Activated naive CD8-positive, alpha-beta T cell (primary cell): ENCODE data around the gene CRYM.
A peak's percentile ranks its signal among the peaks of the same experiment; 100 is the strongest.
"Not testable (repeated sequence)": the region's sequence is repeated elsewhere in the genome, so short reads cannot be mapped to it uniquely, and the experiment has no call there.

Source experiments
- H3K27ac Mint-ChIP-seq: one replicate; pipeline ENCODE4 v1.8.0; 2021; ENCODE audit warnings: mixed read lengths
- H3K27me3 Mint-ChIP-seq: one replicate; pipeline ENCODE4 v1.8.0; 2021; ENCODE audit warnings: mixed read lengths
- H3K36me3 Mint-ChIP-seq: one replicate; pipeline ENCODE4 v1.8.0; 2021; ENCODE audit warnings: mixed read lengths
- H3K4me1 Mint-ChIP-seq: one replicate; pipeline ENCODE4 v1.8.0; 2021; ENCODE audit warnings: low read depth, mixed read lengths
- H3K4me3 Mint-ChIP-seq: one replicate; pipeline ENCODE4 v1.8.0; 2021; ENCODE audit warnings: mild to moderate bottlenecking, mixed read lengths
- H3K9me3 Mint-ChIP-seq: one replicate; pipeline ENCODE4 v1.8.0; 2021; ENCODE audit warnings: low read depth, mixed read lengths

Gene CRYM

DNA sequence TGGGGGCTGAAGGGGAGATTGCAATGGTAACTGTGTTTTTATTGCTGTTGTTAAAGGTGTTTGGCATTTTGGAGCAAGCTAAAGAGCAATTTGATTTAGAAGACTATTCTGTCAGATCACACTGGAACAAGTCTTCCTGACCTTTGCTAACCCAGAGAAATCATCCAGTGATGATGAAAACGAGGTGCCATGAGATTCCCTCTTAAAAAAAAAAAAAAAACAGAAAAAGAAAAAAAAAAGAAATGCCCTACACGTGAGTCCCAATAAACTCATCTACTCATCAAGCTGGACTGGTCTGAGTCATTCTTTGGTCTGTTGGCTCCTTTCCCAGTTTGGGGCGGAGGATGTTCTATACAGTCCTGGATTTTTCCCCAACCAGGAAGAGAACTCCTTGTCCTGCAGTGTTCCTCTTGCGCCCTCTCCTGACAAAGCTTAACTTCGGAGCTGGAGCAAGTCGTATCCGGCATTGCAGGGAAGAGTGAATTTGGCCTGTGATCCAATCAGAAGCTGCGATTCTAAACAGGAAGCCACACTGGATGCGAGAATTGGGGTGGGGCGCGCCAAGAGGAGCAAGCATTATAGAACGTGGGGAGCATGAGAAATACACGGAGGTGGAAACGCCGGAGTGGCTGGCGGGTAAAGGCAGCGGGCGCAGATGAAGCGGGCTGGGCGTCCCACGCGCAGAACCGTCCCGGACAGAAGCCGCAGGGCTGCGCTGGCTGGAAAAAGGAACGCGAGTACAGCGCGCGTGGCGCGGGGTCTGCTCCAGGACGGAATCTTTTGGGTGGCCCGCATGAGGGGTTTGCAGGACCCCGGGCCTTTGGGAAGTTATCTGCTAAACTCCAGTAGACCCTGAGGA lies 22.4 kb upstream of the CRYM start:
- no peaks in the 10 kb centered on the region for H3K9me3 Mint-ChIP-seq
- H3K4me3 Mint-ChIP-seq, result peak overlapping the region; percentile 89
- H3K4me1 Mint-ChIP-seq, result peaks cover 26% of the 10 kb centered on the region
- H3K36me3 Mint-ChIP-seq, result no peaks in the 10 kb centered on the region
- peak overlapping the region; percentile 64 for H3K27ac Mint-ChIP-seq
- H3K27me3 Mint-ChIP-seq, result peaks cover 18% of the 10 kb centered on the region

DNA sequence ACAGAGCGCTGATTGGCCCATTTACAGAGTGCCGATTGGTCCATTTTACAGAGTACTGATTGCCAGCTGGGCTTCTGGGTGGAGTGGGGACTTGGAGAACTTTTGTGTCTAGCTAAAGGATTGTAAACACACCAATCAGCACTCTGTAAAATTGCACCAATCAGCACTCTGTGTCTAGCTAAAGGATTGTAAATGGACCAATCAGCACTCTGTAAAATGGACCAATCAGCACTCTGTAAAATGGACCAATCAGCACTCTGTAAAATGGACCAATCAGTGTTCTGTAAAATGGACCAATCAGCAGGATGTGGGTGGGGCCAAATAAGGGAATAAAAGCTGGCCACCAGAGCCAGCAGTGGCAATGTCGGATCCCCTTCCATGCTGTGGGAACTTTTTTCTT lies 11.7 kb upstream of the CRYM start:
- not testable (repeated sequence) for H3K27ac Mint-ChIP-seq, H3K4me1 Mint-ChIP-seq, H3K9me3 Mint-ChIP-seq, H3K4me3 Mint-ChIP-seq, H3K36me3 Mint-ChIP-seq
- H3K27me3 Mint-ChIP-seq, result peaks cover 21% of the 10 kb centered on the region

GRCh38 chr16:21285314-21285713 lies 7.2 kb upstream of the CRYM start:
- H3K4me3 Mint-ChIP-seq, result no peak overlapping the region
- H3K27me3 Mint-ChIP-seq, result peaks cover 35% of the 10 kb centered on the region
- peaks cover 14% of the 10 kb centered on the region for H3K9me3 Mint-ChIP-seq
- no peaks in the 10 kb centered on the region for H3K36me3 Mint-ChIP-seq
- H3K27ac Mint-ChIP-seq, result no peak overlapping the region
- H3K4me1 Mint-ChIP-seq, result peaks cover 5% of the 10 kb centered on the region

DNA sequence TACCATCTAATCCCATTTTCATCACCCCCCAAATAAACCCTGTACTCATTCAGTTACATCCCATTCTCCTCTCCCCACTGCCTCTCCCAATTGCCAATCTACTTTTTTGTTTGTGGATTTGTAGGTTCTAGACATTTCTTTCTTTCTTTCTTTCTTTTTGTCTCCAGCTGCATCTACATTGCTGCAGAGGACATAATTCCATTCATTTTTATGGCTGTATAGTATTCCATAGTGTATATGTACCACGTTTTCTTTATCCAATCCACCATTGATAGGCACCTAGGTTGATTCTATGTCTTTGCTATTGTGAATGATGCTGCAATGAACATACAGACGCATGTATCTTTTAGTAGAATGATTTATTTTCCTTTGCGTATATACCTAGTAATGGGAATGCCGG lies 6.3 kb upstream of the CRYM start:
- Mint-ChIP-seq H3K4me1 (peaks cover 5% of the 10 kb centered on the region), H3K4me3 (peak overlapping the region; percentile 3), H3K36me3 (no peaks in the 10 kb centered on the region), H3K27me3 (peaks cover 39% of the 10 kb centered on the region), H3K27ac (no peak overlapping the region), H3K9me3 (peaks cover 14% of the 10 kb centered on the region)

DNA sequence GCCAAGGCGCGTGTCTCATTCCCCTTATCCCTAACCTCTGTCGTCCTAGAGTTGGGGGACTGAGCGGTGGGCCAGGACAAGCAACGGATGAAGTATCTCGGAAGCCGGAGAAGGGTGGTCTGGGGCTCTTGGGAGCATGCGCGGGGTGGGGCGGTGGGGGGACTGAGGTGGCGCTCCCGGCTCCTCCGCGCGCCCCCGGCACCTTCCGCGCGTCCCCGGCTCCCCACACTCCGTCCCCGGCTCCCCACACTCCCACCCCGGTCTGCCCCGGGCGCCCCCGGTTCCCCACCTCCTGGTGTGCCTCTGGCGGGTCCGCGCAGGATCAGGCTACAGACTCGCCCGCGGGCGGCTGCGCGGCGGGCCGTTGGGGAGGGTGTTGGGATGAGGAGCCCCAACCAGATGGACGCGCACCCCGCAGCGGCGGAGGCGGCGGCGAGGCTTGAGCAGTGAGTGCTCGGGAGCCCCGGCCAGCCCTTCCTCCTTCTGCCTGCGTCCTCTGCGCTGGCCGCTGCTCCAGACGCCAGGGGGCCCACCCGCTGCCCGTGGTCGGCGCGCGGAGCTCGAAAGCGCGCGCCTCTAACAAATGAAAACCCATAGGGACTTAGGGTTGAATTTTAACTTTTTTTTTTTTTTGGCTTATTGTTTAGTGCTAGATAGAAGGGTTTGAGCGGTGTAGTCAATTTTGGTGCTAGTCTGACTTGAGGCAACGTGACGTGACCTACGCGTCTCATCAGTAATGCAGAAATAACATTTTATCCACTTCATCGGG lies 5.6 kb upstream of the CRYM start:
- peaks cover 5% of the 10 kb centered on the region for H3K4me1 Mint-ChIP-seq
- no peak overlapping the region for H3K27ac Mint-ChIP-seq
- peak overlapping the region; percentile 35 for H3K4me3 Mint-ChIP-seq
- no peaks in the 10 kb centered on the region for H3K36me3 Mint-ChIP-seq
- H3K9me3 Mint-ChIP-seq, result peaks cover 7% of the 10 kb centered on the region
- H3K27me3 Mint-ChIP-seq, result peaks cover 45% of the 10 kb centered on the region

DNA sequence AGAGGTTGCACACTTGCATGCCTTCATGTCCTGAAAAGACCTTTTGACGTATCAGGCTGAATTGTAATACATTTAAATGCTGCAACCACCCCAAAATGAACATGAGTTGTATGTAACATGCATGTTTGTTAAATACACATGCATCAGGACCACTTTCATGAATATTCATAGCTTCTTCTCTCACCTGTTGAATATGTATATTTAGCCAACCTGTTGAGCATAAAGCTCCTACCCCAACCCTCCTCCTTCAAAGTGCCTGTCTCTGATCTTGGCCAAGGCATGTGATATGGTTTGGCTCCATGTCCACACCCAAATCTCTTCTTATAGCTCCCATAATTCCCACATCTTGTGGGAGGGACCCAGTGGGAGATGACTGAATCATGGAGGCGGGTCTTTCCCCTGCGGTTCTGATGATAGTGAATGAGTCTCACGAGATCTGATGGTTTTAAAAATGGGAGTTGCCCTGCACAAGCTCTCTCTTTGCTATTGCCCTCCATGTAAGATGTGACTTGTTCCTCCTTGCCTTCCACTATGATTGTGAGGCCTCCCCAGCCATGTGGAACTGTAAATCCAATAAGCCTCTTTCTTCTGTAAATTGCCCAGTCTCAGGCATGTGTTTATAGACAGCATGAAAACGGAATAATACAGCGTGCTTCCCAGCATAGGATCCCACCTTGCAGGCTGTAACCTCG lies 3.8 kb upstream of the CRYM start:
- H3K9me3 Mint-ChIP-seq, result peaks cover 7% of the 10 kb centered on the region
- H3K27me3 Mint-ChIP-seq, result peaks cover 49% of the 10 kb centered on the region
- peaks cover 11% of the 10 kb centered on the region for H3K4me1 Mint-ChIP-seq
- H3K4me3 Mint-ChIP-seq, result no peak overlapping the region
- H3K27ac Mint-ChIP-seq, result no peak overlapping the region
- no peaks in the 10 kb centered on the region for H3K36me3 Mint-ChIP-seq

GRCh38 chr16:21279501-21279900 lies 1.4 kb upstream of the CRYM start:
- Mint-ChIP-seq H3K9me3 (peaks cover 2% of the 10 kb centered on the region), H3K27me3 (peaks cover 57% of the 10 kb centered on the region), H3K36me3 (no peaks in the 10 kb centered on the region), H3K4me3 (no peak overlapping the region), H3K27ac (no peak overlapping the region), H3K4me1 (peaks cover 11% of the 10 kb centered on the region)

DNA sequence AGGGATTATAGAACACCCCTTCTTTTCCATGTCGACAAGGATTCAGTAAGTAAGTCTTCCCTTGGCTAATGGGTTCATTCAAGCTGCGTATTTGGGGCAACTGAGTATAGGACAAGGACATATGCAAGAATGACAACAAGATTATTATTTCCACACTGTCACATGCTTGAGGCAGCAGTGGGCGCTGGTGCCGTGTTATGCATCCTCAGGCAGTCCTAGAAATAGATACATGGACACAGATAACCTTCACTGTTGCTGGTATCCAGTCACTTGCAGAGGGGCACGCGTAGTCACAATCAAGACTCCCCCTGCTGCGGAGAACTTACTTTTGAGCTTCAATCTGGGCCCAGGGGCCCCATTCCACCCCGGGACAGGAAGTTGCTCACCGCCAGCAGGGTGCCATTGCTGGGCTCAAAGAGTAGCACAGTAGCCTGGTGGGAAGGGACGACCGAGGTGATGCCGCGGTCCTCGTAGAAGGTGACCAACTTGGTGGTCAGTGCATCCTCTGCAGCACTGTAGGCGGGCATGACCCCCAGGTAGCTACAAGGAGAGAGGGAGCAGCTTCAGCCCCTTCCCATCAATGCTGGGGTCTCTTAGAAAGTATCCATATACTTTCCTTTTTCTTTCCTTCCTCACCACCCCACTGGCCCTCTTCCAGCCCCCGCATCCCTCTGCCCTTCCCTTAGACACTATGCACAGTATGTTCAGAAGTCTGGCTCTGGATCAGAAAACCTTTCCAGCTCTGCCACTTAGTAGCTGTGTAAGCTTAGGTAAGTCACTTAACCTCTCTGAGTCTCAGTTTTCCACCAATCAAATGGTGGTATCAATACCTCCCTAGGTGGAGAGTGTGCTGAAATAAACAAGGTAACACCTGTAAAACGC lies 804 bp downstream of the CRYM start:
- no peaks in the 10 kb centered on the region for H3K9me3 Mint-ChIP-seq
- H3K27me3 Mint-ChIP-seq, result peaks cover 55% of the 10 kb centered on the region
- no peak overlapping the region for H3K4me3 Mint-ChIP-seq
- peaks cover 6% of the 10 kb centered on the region for H3K4me1 Mint-ChIP-seq
- H3K36me3 Mint-ChIP-seq, result no peaks in the 10 kb centered on the region
- no peak overlapping the region for H3K27ac Mint-ChIP-seq

DNA sequence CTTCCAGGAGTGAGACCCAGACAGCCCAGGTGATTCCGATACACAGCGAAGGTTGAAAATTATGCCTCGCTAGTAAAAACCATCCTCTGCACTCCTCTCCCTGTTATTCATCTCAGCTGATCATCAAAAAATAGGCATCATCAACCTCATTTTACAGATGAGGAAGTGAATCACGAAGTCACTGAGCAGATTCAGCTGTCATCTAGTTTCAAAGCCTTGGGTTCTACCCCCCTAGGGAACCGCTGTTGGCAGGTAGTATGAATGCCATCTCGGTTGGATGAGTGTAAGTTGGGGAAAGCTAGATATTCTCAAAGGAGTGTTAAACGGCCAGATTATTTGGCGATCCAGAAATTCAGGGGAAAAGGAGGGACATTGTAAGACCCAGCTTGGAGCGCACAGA lies 2.0 kb downstream of the CRYM start:
- no peak overlapping the region for H3K4me3 Mint-ChIP-seq
- H3K36me3 Mint-ChIP-seq, result no peaks in the 10 kb centered on the region
- H3K4me1 Mint-ChIP-seq, result peaks cover 6% of the 10 kb centered on the region

DNA sequence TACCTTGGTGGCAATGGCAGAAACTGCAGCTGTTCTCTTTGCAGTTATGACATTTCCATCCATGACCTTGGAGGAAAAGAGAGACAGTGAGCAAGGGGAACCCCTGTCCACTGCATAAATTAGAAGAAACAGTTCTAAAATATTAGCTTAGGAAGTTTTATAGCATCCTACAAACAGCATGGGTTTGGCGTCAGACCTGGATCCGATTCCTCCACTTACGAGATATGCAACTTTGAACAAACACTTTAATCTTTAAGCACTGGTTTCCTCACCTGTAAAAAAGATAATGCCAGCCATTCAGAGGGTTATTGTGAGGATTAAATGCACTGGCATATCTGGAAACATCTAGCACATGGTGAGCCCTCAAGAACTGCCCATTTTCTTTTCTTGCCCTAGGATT lies 2.6 kb downstream of the CRYM start:
- Mint-ChIP-seq H3K4me3 (no peak overlapping the region), H3K27me3 (peaks cover 45% of the 10 kb centered on the region)

More for the DNA sequence above, 2.0 kb downstream of the CRYM start:
- no peaks in the 10 kb centered on the region for H3K9me3 Mint-ChIP-seq
- H3K27ac Mint-ChIP-seq, result no peak overlapping the region
- H3K27me3 Mint-ChIP-seq, result peaks cover 46% of the 10 kb centered on the region

DNA sequence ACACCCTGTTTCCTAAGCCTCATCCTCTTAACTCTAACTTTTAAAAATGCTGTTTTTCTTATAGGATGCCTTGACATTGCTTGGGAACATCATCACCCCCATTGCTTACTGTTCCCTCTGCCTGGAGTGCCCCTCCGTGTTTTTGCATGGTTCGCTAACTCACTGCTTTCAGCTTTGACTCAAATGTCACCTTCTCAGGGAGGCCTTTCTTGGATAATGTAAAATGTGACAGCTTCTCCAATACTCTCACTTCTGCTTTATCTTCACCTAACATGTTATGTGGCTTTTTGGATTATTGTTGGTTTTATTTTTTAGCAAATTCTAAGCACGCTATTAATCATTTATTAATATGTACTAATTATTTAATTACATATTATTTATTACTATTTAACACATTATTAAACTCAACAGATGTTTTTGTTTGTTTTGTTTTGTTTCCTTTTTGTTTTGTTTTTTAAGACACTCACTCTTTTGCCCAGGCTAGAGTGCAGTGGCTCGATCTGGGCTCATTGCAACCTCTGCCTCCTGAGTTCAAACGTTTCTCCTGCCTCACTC lies 3.8 kb downstream of the CRYM start:
- Mint-ChIP-seq H3K4me1 (peaks cover 6% of the 10 kb centered on the region), H3K27me3 (peaks cover 37% of the 10 kb centered on the region), H3K27ac (no peak overlapping the region), H3K4me3 (no peak overlapping the region), H3K9me3 (no peaks in the 10 kb centered on the region), H3K36me3 (no peaks in the 10 kb centered on the region)

More for the DNA sequence above, 2.6 kb downstream of the CRYM start:
- peaks cover 6% of the 10 kb centered on the region for H3K4me1 Mint-ChIP-seq
- H3K36me3 Mint-ChIP-seq, result no peaks in the 10 kb centered on the region
- no peak overlapping the region for H3K27ac Mint-ChIP-seq
- H3K9me3 Mint-ChIP-seq, result no peaks in the 10 kb centered on the region

DNA sequence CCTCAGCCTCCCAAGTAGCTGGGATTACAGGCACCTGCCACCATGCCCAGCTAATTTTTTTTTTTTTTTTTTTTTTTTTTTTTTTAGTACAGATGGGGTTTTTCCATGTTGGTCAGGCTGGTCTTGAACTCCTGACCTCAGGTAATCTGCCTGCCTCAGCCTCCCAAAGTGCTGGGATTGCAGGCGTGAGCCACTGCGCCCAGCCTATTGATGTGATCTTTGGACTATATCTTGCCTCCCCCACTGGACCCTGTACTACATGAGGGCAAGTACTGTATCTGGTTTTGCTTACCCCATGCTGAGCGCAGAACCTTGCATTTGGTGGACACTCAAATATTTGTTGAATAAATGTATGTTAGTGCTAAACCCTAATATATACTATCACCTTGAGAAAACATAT lies 5.3 kb downstream of the CRYM start:
- H3K36me3 Mint-ChIP-seq, H3K4me3 Mint-ChIP-seq, H3K9me3 Mint-ChIP-seq, H3K4me1 Mint-ChIP-seq, H3K27ac Mint-ChIP-seq: not testable (repeated sequence)
- H3K27me3 Mint-ChIP-seq, result peaks cover 28% of the 10 kb centered on the region

DNA sequence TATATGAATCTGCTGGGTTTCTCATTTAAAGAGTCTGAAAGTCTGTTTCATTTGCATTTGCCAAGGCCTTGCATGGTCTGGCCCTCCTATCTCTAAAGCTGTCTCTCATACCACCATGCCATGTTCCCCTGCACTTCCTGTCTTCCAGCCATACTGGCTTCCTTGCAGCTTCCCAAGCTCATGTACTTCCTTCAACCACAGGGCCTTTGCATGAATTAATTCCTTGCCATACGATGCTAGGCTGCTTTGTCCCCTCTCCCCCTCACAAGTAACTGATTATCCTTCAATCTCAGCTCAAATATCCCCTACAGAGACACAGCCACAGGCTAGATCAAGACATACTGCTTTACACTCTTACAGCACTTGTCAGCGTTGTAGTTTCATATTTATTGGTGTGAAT lies 5.8 kb downstream of the CRYM start:
- Mint-ChIP-seq H3K4me3 (no peak overlapping the region), H3K27ac (no peak overlapping the region), H3K27me3 (peaks cover 25% of the 10 kb centered on the region), H3K9me3 (no peaks in the 10 kb centered on the region), H3K36me3 (no peaks in the 10 kb centered on the region), H3K4me1 (no peaks in the 10 kb centered on the region)

GRCh38 chr16:21268236-21268635 lies 9.9 kb downstream of the CRYM start:
- no peaks in the 10 kb centered on the region for H3K4me1 Mint-ChIP-seq
- no peaks in the 10 kb centered on the region for H3K9me3 Mint-ChIP-seq
- no peaks in the 10 kb centered on the region for H3K36me3 Mint-ChIP-seq
- H3K27ac Mint-ChIP-seq, result no peak overlapping the region
- peaks cover 2% of the 10 kb centered on the region for H3K27me3 Mint-ChIP-seq
- no peak overlapping the region for H3K4me3 Mint-ChIP-seq
